Stimulated activated CD8-positive, alpha-beta memory T cell treated with anti-CD3 and anti-CD28 coated beads, Interleukin-7, amount 100 ng/mL, for 24 hours (primary cell): Measurements from ENCODE around the gene CHRNA9.
A peak's percentile ranks its signal among the peaks of the same experiment; 100 is the strongest.
"Not testable (repeated sequence)": the region's sequence is repeated elsewhere in the genome, so short reads cannot be mapped to it uniquely, and the experiment has no call there.

Source experiments
- DNase-seq: peaks from one replicate; pipeline ENCODE4 v3.0.0-alpha.2; 2020; ENCODE audit warnings: low read depth

The CHRNA9 gene, protein sequence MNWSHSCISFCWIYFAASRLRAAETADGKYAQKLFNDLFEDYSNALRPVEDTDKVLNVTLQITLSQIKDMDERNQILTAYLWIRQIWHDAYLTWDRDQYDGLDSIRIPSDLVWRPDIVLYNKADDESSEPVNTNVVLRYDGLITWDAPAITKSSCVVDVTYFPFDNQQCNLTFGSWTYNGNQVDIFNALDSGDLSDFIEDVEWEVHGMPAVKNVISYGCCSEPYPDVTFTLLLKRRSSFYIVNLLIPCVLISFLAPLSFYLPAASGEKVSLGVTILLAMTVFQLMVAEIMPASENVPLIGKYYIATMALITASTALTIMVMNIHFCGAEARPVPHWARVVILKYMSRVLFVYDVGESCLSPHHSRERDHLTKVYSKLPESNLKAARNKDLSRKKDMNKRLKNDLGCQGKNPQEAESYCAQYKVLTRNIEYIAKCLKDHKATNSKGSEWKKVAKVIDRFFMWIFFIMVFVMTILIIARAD

DNA sequence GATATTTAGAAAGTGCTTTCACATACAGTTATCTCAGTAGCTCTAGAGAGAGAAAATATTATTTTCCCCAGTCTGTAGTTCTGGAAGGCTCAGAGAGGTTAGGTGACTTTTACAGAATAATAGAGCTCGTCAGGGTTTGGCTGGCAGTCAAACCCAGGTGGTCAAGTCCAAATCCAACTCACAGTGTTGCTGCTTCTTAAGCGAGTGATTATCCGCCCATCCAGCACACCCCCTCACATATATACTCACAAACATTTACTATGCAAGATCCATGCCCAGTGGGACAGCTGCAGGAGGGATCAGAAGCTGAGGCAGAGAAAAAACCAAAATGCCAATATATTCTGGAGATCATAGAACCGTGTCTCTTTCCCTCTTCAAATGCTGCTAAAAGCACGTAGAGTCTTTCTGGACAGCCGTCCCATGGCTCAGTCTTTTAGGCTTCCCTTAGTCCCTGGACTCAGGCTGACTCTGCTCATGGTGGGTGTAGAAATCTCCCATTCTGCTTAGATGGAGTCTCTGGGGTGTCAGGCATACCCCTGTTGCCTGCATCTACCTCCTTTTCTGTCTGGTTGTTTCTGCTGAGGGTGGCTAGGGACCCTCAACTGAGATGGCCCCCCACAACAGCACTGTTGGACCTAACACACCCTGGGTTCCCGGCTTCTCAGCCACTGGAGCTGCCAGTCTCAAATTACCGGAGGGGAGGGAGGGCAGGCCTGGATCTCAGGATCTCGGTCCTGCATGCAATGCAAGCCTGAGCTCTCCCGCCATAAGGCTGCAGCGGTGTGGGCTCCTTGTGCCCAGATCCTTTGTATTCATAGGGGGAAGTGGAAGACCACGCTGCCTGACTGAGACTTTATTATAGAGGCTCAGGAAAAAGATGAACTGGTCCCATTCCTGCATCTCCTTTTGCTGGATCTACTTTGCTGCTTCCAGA is at the start of gene CHRNA9:
Gene CHRNA9 (plus strand): TSS at position 743 of the 934 bp plus-strand sequence. CDS start 135 bp downstream, at position 878.
- DNase-seq, result no peak

DNA sequence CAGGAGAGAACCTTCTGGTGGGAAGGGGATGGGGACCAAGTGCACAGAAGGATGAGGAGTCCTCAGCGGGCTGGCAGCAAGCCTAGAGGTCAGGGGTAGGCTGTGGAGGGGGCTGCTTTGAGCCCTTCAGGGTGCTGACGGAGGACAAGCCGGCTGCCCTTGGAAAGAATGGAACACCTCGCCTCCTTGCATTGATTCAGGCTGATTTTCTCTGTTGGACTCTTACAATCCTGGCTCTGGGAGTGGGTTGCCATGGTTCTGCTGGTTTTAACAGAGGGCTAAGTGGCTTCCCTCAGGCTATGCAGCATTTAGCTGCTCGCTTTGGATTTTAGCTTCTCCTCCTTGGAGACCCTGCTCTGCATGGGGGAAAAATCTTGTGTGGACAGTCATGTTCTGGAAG is 49.4 kb upstream of the CHRNA9 start:
- no peak for DNase-seq

DNA sequence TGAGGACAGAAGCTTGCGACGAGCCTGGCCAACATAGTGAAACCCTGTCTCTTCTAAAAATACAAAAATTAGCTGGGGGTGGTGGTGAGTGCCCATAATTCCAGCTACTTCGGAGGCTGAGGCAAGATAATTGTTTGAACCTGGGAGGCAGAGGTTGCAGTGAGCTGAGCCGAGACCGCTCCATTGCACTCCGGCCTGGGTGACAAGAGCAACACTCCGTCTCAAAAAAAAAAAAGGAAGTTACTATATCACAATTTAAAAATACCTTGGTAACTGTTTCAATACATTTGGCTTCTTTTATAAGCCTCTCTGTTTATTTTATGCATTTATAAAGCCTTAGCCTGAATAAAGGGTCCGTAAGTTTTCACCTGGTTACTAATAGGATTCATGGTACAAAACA is 46.6 kb upstream of the CHRNA9 start:
- DNase-seq, result no peak

DNA sequence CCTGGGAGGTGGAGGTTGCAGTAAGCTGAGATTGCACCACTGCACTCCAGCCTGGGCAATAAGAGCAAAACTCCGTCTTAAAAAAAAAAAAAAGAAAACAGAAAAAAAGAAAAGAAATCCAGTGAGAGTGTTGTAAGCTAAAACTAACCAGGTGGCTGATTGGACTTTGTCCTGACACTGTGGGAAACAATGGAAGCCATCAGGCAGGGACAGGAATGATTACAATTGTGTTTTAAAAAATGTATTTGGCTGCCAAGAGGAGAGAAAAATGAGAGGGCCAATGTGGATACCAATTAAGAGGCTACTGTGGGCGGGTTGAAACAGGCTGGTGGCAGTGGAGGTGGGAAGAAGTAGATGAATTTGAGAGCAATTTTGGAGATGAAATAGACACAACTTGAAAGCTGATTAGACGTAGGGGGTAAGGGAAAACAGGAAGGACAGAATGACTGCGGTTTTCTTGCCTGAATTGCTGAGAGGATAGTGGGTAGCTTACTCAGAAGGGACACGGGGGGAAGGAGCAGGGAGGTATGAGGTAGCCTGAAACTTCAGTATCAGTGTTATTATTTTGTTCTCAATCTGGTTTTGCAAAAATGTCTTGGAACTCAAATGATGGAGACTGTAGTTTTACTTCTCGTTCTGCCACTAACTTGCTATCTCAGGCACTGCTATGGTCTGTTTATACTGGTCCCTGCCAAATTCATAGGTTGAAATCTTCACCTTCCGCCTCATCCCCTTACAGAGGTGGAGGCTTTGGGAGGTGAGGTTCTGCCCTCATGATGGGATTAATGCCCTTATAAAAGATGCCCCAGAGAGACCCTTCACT is 45.6 kb upstream of the CHRNA9 start:
- DNase-seq, result no peak

DNA sequence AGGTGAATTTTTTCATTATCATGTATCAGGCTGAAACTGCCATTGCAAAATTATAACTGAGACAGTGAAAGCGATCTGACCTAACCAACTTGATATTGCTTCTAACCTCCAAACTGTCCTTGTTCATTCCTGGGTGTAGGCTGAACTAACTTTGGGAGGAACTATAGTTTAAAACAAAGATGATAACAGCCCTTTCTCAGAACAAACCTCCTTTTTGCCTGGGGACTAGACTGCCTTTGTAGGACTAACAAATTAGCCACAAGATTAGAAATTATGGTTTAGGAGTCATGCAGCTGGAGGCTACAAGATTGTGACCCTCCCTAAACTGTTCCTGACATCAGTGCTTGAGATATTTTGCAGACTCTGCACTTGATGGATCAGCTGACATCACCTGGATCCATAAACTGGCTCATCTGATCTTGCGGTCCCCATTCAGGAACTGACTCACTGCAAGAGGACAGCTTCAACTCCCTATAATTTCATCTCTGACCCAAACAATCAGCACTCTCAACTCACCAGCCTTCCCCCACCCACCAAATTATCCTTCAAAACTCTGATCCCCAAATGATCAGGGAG is 44.4 kb upstream of the CHRNA9 start:
- DNase-seq, result not testable (repeated sequence)

DNA sequence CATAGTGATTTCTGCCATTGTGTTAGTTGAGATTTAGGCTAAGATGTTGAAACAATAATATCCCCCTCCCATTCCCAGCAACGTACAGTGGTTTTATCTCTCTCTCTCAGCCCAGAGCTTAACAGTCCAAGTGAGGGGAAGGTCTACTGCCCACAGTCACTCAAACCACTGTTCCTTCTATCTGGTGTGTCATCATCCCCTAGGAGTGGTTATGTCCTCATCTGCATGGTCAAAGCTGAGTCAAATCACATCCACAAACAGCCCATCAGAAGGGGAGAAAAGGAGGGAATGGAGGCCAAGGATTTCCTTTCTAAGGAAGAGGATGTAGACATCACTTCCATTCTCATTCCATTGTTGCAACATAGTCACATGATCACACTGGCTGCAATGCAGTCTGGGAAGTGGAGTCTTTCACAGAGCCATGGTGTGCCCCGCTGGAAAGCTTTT is 42.8 kb upstream of the CHRNA9 start:
- DNase-seq, result no peak

DNA sequence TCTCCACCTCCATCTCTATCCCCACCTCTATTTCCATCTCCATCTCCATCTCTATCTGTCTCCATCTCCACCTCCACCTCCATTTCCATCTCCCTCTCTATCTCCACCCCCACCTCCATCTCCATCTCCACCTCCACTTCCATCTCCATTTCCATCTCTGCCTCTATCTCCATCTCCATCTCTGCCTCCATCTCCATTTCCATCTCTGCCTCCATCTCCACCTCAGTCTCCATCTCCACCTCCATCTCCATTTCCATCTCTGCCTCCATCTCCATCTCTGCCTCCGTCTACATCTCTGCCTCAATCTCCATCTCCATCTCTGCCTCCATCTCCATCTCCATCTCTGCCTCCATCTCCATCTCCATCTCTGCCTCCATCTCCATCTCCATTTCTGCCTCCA is 40.8 kb upstream of the CHRNA9 start:
- DNase-seq, result no peak

DNA sequence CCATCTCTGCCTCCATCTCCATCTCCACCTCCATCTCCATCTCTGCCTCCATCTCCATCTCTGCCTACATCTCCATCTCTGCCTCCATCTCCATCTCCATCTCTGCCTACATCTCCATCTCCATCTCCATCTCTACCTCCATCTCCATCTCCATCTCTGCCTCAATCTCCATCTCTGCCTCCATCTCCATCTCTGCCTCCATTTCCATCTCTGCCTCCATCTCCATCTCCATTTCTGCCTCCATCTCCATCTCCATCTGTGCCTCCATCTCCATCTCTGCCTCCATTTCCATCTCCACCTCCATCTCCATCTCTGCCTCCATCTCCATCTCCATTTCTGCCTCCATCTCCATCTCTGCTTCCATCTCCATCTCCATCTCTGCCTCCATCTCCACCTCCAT is 40.1 kb upstream of the CHRNA9 start:
- DNase-seq, result not testable (repeated sequence)

DNA sequence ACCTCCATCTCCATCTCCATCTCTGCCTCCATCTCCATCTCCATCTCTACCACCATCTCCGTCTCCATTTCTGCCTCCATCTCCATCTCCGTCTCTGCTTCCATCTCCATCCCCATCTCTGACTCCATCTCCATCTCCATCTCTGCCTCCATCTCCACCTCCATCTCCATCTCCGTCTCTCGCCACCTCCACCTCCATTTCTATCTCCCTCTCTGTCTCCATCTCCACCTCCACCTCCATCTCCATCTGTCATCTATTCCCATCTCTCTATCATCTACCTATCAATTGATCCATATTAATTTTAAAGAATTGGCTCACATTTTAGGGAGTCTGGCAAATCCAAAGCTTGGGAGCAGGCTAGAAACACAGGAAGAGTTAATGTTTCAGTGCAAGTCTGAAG is 39.6 kb upstream of the CHRNA9 start:
- DNase-seq, result no peak

DNA sequence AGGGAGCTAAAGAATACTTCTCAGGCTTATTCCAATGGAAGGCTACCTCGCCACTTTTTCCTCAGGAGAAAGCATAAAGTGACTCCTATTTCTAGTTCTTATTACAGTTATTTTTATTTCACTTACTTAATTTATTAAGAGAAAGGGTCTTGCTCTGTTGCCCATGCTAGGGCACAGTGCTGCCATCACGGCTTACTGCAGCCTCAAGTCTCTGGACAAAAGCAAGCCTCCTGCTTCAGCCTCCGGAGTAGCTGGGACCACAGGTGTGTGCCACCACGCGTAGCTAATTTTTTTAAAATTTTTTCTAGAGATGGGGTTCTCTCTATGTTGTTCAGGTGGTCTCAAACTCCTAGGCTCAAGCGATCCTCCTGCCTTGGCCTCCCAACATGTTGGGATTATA is 36.0 kb upstream of the CHRNA9 start:
- no peak for DNase-seq

DNA sequence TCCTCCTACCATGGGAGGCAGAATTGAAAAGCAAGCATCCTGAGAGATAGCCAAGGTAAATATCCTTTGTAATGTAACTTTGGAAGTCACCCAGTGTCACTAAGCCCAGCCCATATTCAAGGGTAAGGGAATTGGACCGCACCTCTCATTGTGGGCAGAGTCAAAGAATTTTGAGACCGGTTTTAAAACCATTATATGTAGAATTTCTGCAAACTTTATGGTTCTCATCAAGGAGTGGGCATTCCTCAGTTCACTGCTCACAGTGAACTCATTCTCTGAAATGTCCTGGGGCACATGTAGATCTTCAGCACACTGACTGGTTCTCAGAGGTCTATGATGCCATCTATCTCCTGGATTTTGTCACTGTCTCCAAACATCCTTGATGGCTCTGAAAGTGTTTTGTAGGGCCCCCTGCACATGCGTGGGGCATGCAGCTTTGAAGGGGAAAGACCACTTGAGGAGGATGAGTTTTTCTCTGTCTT is 35.3 kb upstream of the CHRNA9 start:
- DNase-seq, result no peak

DNA sequence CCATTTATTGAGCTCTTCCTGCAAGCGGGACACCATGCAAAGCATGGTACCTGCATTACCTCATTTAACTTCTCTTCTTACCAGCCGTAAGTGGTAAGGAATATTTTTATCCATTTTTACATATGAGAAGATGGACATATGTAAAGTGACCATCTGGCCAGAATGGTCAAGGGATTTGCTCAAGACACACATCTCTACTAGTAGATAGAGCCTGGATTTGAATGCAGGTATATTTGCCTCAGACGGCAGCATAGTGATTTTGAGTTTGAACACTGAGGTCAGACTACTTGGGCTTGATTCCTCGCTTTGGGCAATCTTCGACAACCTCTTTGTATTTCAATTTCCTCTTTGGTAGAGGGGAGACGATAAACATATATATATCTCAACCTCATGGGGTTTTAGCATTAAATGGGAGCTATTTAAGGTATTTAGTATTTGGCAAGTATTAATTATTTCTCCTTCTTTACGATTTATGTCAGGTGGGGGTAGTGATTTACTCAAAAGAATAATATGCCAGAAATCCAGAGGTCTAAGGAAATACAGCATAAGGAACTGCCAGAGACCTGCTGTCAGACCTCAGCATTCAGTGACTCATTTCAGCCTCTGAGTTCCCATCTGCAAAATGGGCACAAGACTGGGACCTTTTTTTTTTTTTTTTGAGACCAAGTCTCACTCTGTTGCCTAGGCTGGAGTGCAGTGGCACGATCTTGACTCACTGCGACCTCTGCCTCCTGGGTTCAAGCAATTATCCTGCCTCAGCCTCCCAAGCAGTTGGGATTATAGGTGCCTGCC is 34.6 kb upstream of the CHRNA9 start:
- no peak for DNase-seq

DNA sequence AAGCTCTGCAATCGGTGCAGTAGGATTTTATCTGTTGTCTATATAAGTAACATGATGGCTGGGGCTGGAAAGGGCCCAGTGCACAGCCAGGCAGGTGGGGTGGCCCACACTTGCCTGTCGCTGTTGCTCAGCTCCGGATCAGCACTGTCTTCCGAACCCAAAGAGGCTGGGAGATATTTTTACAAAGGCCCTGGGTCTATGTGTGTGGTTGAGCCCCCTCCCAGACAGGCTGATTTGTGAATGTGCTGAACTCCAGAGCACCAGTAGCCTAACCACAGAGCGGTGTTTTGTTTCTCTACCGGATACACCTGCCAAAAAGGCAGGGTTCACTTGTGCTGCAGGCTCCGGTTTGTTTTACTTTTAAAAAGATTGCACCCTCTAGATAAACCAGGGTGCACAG is 33.5 kb upstream of the CHRNA9 start:
- no peak for DNase-seq

DNA sequence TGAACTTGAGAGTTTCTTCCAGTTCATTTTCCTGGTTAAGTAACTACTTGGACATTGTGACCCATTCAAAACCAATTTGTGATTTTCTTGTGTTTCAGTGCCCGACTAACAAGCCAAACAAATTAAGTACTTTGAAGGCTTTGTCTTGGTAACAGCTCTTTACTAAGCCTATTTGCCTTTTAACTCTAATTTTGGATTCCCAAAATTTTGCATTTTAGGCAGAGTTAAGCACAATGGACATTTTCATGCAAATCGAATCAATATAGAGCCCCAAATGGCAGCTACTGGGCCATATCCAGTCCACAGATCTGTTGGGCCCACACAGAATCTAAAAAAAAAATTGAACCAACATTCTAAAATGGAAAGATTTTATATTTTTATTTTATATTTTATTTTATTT is 31.4 kb upstream of the CHRNA9 start:
- DNase-seq, result no peak

DNA sequence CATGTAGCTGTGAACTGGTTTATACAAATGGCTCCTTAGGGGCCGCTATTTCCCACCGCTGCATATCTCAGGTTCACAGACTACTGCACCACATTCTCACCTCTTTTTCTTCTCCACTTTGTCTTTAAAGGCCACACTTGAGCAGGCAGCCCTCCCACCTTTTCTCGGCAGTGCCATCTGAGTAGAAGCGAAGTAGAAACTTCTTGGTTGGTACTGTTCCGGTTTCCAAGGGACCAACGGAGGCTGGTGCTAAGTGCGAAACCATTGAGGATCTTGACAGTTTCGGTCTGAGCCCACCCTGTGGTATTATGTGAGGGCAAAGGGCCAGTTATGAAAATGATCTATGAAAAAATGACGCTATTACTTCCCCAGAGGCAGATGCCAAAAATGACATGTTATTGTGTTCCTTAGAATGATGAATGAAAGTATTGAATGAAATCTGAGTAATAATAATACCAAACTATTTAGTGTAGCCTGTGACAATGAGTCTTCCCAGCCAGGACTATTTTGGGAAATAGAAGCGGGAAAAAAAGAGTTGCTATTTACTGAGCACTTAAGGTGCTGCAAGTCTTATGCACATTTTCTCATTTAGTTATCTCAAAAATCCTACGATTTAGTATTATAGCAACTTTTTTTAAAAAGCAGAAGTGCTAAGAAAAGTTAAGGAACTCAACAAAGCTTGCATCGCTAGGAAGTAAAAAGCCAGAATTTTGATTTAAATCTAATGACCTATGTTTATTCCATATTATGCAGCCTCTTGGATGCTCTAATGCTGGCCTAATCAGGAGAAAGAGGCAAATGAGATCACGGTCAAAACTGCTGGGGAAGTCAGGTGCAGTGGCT is 29.6 kb upstream of the CHRNA9 start:
- DNase-seq, result no peak

DNA sequence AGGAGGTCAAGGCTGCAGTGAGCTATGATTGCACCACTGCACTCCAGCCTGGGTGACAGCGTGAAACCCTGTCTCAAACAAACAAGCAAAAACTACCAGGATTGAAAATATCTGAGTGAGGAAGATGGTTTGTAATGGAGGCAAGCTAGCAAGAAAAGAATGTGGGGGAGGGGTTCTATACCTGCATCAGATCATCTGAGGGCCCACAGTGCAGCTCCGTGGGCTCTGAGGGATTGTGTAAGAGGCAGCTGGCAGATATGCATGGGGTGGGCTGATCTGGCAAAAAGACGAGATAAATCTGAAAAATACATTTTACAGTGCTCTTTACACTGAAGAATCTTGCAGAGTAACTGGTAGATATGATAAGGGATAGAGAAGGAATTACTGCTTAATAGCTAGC is 28.9 kb upstream of the CHRNA9 start:
- DNase-seq, result no peak

DNA sequence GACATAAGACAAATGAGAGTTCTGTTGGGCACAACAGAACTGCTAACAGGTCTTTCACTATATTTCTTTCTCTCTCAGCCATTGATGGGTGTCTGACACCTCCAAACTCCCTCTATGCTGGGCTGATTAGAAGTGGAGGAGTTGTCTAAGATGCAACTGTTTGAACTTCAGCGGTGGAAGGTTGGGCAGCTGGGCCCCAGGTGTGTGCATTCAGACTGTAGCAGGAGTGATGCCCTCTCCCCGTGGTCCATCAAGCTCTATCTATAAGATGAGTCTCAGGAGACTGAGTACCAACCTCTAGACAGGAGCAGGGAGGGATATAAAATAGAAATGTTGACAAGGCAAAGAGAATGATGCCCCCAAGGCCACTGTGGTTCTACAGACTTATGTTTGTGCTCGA is 28.2 kb upstream of the CHRNA9 start:
- no peak for DNase-seq

DNA sequence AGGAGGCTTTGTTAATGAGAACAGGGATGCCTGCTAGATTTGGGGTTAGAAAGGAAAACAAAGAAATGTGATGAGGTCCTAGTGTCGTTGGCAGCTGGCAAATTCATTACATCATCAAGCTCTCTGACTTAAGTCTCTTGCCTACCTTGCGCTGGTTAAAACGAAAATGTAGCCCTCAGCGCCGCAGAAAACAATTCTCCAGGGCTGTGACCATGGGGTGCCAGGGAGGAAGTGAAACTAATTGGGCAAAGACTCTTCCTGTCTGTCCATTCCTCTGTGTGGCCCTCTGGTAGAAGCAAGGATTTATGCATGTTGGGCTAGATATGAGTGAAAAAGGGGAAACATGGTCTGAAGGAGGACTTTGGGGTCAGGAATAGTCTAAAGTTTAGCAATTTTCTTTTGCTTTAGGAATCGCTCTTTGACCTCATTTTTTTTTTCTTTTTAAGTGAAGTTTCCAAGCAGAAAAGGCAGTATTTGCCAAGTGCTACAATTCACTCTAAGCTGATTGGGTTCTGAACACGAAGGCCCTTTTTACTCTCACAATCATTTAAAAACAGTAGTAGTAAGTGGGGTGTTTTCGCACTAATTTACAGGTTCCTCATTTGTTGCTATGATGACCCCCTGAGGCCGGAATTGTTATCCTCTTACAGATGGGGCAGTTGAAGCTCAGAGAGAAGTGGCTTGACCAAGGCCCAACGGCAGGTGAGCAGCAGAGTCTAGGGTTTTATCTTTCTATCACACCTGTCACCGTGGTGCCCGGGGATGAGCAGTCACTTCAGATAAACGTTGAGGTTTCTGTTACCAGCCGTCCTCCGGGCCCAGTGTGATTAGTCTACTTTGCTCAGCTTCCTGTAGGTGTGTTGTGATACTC is 27.3 kb upstream of the CHRNA9 start:
- DNase-seq, result peak; percentile 29
